Measurements from ENCODE around the gene MARK4. TPM values are rescaled to one million over a fixed set of nuclear protein-coding genes. Genes with fewer than 3 reads are reported as not detected.
A peak's percentile ranks its signal among the peaks of the same experiment; 100 is the strongest.

Gene MARK4
- total RNA-seq, 4 donors from 2014 or later, result 14.0 to 35.5 (median 20.6) TPM

DNA sequence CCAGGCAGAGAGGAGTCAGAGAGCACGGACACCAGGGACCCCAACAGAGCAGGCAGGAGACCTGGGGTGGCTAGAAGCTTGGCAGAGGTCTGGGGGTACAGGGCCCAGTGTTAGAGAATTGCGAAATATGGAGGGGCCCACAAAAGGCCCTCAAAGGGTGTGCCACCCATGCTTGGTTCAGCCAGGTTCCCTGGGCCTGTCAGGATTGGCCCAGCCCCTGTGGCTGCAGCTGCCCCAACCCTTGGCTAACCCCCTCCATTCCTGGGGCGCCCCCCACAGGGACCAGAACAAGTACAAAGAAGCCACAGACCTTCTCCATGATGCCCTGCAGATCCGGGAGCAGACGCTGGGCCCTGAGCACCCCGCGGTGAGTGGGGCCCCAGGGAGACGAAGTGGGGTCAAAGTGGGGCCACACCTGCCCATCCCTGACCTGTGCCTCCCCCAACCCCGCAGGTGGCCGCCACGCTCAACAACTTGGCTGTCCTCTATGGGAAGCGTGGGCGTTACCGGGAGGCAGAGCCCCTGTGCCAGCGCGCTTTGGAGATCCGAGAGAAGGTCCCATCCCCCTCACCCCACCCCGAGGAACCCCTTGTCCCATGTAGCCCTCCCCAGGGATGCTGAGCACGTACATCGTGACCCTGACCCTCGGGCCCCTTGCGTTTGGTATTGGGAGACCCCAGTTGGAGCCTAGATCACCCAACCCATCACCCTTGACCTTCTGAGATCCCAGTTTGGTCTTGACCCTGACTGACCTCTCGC, 97.5 kb downstream of the MARK4 start:
- TF ChIP-seq EP300 (IDR thresholded peaks at IDR 0.05) (no peak), POLR2AphosphoS5 (IDR thresholded peaks at IDR 0.05) (no peak), POLR2A (IDR thresholded peaks at IDR 0.05) (no peak)
- TF ChIP-seq, protein P1, sequence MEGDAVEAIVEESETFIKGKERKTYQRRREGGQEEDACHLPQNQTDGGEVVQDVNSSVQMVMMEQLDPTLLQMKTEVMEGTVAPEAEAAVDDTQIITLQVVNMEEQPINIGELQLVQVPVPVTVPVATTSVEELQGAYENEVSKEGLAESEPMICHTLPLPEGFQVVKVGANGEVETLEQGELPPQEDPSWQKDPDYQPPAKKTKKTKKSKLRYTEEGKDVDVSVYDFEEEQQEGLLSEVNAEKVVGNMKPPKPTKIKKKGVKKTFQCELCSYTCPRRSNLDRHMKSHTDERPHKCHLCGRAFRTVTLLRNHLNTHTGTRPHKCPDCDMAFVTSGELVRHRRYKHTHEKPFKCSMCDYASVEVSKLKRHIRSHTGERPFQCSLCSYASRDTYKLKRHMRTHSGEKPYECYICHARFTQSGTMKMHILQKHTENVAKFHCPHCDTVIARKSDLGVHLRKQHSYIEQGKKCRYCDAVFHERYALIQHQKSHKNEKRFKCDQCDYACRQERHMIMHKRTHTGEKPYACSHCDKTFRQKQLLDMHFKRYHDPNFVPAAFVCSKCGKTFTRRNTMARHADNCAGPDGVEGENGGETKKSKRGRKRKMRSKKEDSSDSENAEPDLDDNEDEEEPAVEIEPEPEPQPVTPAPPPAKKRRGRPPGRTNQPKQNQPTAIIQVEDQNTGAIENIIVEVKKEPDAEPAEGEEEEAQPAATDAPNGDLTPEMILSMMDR (IDR thresholded peaks at IDR 0.05), result no peak
- H3K4me3 ChIP-seq, result no peak overlapping the region
- H3K27ac ChIP-seq, result no peak overlapping the region
- peaks cover 48% of the 10 kb centered on the region for H3K27me3 ChIP-seq
- ATAC-seq, result no peak
- H3K9me3 ChIP-seq, result no peaks in the 10 kb centered on the region
- H3K4me1 ChIP-seq, result no peaks in the 10 kb centered on the region
- H3K36me3 ChIP-seq, result peaks cover 0 to 33% of the 10 kb centered on the region in 2 donors
- WGBS, 2 donors (ENCODE audit: low coverage in 1 of 2), result 68 to 81% methylated on average over 5 to 6 of the region's 23 CpGs

DNA sequence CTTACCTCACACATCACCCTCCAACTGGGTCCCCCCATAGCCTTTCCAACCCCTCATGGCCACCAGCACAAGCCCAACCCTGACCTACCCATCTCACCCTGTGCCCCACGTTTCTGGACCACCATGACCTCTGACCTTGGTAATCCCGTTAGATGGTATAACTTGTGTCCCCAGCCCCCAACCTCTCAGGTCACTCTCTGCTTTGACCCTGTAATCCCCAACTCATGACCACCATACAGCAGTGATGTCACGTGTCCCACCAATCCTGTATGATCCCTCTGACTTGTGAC, 98.0 kb downstream of the MARK4 start:
- TF ChIP-seq POLR2AphosphoS5 (IDR thresholded peaks at IDR 0.05) (no peak), POLR2A (IDR thresholded peaks at IDR 0.05) (no peak), EP300 (IDR thresholded peaks at IDR 0.05) (no peak)
- TF ChIP-seq, protein P1 (IDR thresholded peaks at IDR 0.05), result no peak
- Histone ChIP-seq H3K4me3 (no peak overlapping the region), H3K27me3 (peaks cover 45% of the 10 kb centered on the region), H3K4me1 (no peaks in the 10 kb centered on the region), H3K36me3 (peaks cover 0 to 39% of the 10 kb centered on the region in 2 donors), H3K27ac (no peak overlapping the region), H3K9me3 (no peaks in the 10 kb centered on the region)
- 47% methylated on average over 3 of the region's 3 CpGs; no CpG with 5 or more reads in 1 of the 2 donors for WGBS, 2 donors (ENCODE audit: low coverage in 1 of 2)
- no peak for ATAC-seq

DNA sequence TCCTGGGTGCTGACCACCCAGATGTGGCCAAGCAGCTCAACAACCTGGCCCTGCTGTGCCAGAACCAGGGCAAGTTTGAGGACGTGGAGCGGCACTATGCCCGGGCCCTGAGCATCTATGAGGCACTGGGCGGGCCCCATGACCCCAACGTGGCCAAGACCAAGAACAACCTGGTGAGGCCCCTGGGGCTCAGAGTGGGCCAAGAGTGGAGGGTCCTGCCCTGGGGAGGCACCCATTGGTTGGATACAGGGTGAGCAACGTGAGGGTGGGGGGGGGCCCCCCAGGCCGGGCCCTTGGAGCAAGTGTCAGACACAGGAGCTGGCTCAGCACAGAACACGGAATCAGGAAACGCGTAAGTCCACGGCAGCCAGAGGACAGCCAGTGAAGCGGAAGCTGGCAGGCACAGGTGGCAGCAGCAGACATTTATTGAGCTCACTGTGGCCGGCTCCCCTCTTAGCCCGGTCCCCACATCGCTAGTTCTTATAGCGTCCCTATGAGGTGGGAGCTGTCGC, 98.4 kb downstream of the MARK4 start:
- peaks cover 0 to 43% of the 10 kb centered on the region in 2 donors for H3K36me3 ChIP-seq
- ATAC-seq, result peak; percentile 20
- H3K27me3 ChIP-seq, result peaks cover 41% of the 10 kb centered on the region
- no peaks in the 10 kb centered on the region for H3K4me1 ChIP-seq
- no peak overlapping the region for H3K4me3 ChIP-seq
- TF ChIP-seq POLR2AphosphoS5 (IDR thresholded peaks at IDR 0.05), result no peak
- no peak for TF ChIP-seq POLR2A (IDR thresholded peaks at IDR 0.05)
- TF ChIP-seq, protein P1 (IDR thresholded peaks at IDR 0.05), result no peak
- no peak for TF ChIP-seq EP300 (IDR thresholded peaks at IDR 0.05)
- H3K9me3 ChIP-seq, result no peaks in the 10 kb centered on the region
- no peak overlapping the region for H3K27ac ChIP-seq
- WGBS, 2 donors (ENCODE audit: low coverage in 1 of 2), result 100% methylated on average over 1 to 2 of the region's 17 CpGs

DNA sequence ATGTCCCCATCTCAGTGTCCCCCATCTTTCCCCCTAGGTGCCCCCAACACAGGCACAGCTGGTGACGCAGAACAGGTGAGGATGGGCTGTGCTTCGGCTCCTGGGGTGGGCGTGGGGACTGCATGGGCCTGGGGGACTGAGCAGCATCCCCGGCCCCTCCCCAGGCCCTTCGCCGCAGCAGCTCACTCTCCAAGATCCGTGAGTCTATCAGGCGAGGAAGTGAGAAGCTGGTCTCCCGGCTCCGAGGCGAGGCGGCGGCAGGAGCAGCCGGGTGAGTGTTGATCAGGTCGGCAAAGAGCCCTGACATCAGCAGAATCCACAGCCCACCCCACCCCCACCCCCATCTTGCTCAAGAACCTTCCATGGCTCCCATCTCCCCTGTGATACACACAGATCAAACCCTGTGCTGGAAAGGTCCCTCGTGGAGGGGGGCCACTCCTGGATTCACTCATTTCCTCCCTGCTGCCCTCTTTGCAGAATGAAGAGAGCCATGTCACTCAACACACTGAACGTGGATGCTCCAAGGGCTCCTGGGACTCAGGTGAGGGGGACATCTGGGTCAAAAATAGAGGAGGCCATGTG, 99.5 kb downstream of the MARK4 start:
- ATAC-seq, result no peak
- Histone ChIP-seq H3K36me3 (peaks cover 0 to 54% of the 10 kb centered on the region in 2 donors), H3K27me3 (peaks cover 30% of the 10 kb centered on the region), H3K27ac (no peak overlapping the region), H3K4me3 (no peak overlapping the region), H3K4me1 (no peaks in the 10 kb centered on the region), H3K9me3 (no peaks in the 10 kb centered on the region)
- TF ChIP-seq, protein P1 (IDR thresholded peaks at IDR 0.05), result no peak
- TF ChIP-seq POLR2AphosphoS5 (IDR thresholded peaks at IDR 0.05) (no peak), EP300 (IDR thresholded peaks at IDR 0.05) (no peak), POLR2A (IDR thresholded peaks at IDR 0.05) (no peak)
- 40% methylated on average over 1 of the region's 17 CpGs; no CpG with 5 or more reads in 1 of the 2 donors for WGBS, 2 donors (ENCODE audit: low coverage in 1 of 2)

Measured in gastroesophageal sphincter (tissue), 4 donors.